H9 (cell line): ENCODE measurements around the gene MRM1. TPM values are rescaled to one million over a fixed set of nuclear protein-coding genes. Genes with fewer than 3 reads are reported as not detected.

Experiments used
- DNase-seq: peaks from one replicate; pipeline ENCODE4 v3.0.0-alpha.2; 2017
- H2AFZ ChIP-seq: one replicate; pipeline ENCODE4 v1.6.1; 2013; ENCODE audit warnings: mild to moderate bottlenecking, low read length, control low read depth, moderate library complexity
- H2AK5ac ChIP-seq: 2 replicates; pipeline ENCODE4 v1.6.1; 2013; ENCODE audit warnings: low read length, control low read depth, mixed read lengths; ENCODE audit not compliant: insufficient read length
- H2BK120ac ChIP-seq: one replicate; pipeline ENCODE4 v1.6.1; 2013; ENCODE audit warnings: low read depth, mild to moderate bottlenecking, low read length, control low read depth, inconsistent platforms; ENCODE audit not compliant: poor library complexity, severe bottlenecking
- H2BK12ac ChIP-seq: 2 replicates; pipeline ENCODE4 v1.6.1; 2013; ENCODE audit warnings: low read length, control low read depth, mixed read lengths, low read depth; ENCODE audit not compliant: insufficient read length
- H2BK15ac ChIP-seq: 2 replicates; pipeline ENCODE4 v1.6.1; 2013; ENCODE audit warnings: low read depth, low read length, control low read depth
- H2BK20ac ChIP-seq: one replicate; pipeline ENCODE4 v1.6.1; 2013; ENCODE audit warnings: low read depth, mild to moderate bottlenecking, low read length, control low read depth, inconsistent platforms; ENCODE audit not compliant: poor library complexity, severe bottlenecking
- H2BK5ac ChIP-seq: 2 replicates; pipeline ENCODE4 v1.6.1; 2013; ENCODE audit warnings: low read length, control low read depth, mixed read lengths; ENCODE audit not compliant: insufficient read length
- H3K14ac ChIP-seq: 2 replicates; pipeline ENCODE4 v1.6.1; 2013; ENCODE audit warnings: low read length, control low read depth; ENCODE audit not compliant: insufficient read depth
- H3K18ac ChIP-seq: 2 replicates; pipeline ENCODE4 v1.6.1; 2013; ENCODE audit warnings: low read depth, mild to moderate bottlenecking, mixed read lengths, low read length, control low read depth; ENCODE audit not compliant: insufficient read length
- H3K23ac ChIP-seq: 2 replicates; pipeline ENCODE4 v1.6.1; 2013; ENCODE audit warnings: low read length, control low read depth, mixed read lengths, low read depth; ENCODE audit not compliant: insufficient read length
- H3K23me2 ChIP-seq: 2 replicates; pipeline ENCODE4 v1.6.1; 2013; ENCODE audit warnings: low read depth, mild to moderate bottlenecking, mixed read lengths, low read length, control low read depth; ENCODE audit not compliant: insufficient read length, poor library complexity, severe bottlenecking
- H3K27ac ChIP-seq: 2 replicates; pipeline ENCODE4 v1.5.1; 2013; ENCODE audit warnings: low read length, control low read depth, mixed read lengths, low read depth; ENCODE audit not compliant: insufficient read length
- H3K27me3 ChIP-seq: 2 replicates; pipeline ENCODE4 v1.6.1; 2013; ENCODE audit warnings: low read length, control low read depth, inconsistent platforms; ENCODE audit not compliant: insufficient read depth
- H3K4ac ChIP-seq: 2 replicates; pipeline ENCODE4 v1.6.1; 2013; ENCODE audit warnings: low read depth, mild to moderate bottlenecking, control low read depth, inconsistent platforms, low read length, moderate library complexity
- H3K4me1 ChIP-seq: 2 replicates; pipeline ENCODE4 v1.6.1; 2013; ENCODE audit warnings: low read length, control low read depth, inconsistent platforms; ENCODE audit not compliant: insufficient read depth
- H3K4me2 ChIP-seq: 2 replicates; pipeline ENCODE4 v1.6.1; 2013; ENCODE audit warnings: low read length, control low read depth, mixed read lengths; ENCODE audit not compliant: insufficient read length, insufficient read depth
- H3K56ac ChIP-seq: 2 replicates; pipeline ENCODE4 v1.6.1; 2013; ENCODE audit warnings: low read depth, mild to moderate bottlenecking, mixed read lengths, low read length, control low read depth; ENCODE audit not compliant: insufficient read length
- H3K79me1 ChIP-seq: 2 replicates; pipeline ENCODE4 v1.6.1; 2013; ENCODE audit warnings: low read depth, mild to moderate bottlenecking, moderate library complexity, low read length, control low read depth, inconsistent platforms; ENCODE audit not compliant: insufficient read depth, poor library complexity, severe bottlenecking
- H3K79me2 ChIP-seq: 2 replicates; pipeline ENCODE4 v1.6.1; 2013; ENCODE audit warnings: low read length, control low read depth, inconsistent platforms; ENCODE audit not compliant: insufficient read depth
- H3K9ac ChIP-seq: 2 replicates; pipeline ENCODE4 v1.6.1; 2013; ENCODE audit warnings: low read length, control low read depth, mixed read lengths; ENCODE audit not compliant: insufficient read length; ENCODE audit errors: extremely low read depth
- H3K9me3 ChIP-seq: one replicate; pipeline ENCODE4 v1.6.1; 2013; ENCODE audit warnings: low read depth, low read length, inconsistent platforms; ENCODE audit not compliant: control insufficient read depth
- H3T11ph ChIP-seq: one replicate; pipeline ENCODE4 v1.6.1; 2013; ENCODE audit warnings: mild to moderate bottlenecking, low read length, control low read depth, inconsistent platforms
- H4K20me1 ChIP-seq: one replicate; pipeline ENCODE4 v1.6.1; 2013; ENCODE audit not compliant: control insufficient read depth, insufficient read length, insufficient read depth
- H4K5ac ChIP-seq: 2 replicates; pipeline ENCODE4 v1.6.1; 2013; ENCODE audit warnings: low read depth, mild to moderate bottlenecking, mixed read lengths, low read length, control low read depth; ENCODE audit not compliant: insufficient read length
- H4K8ac ChIP-seq: replicated peaks from 2 replicates; pipeline ENCODE4 v1.6.1; 2013; ENCODE audit warnings: low read length, control low read depth, mixed read lengths, low read depth; ENCODE audit not compliant: insufficient read length
- H4K91ac ChIP-seq: 2 replicates; pipeline ENCODE4 v1.6.1; 2013; ENCODE audit warnings: low read depth, mild to moderate bottlenecking, moderate library complexity, mixed read lengths, low read length, control low read depth; ENCODE audit not compliant: insufficient read length
- H3K27ac Mint-ChIP-seq, 3 experiments: 2 replicates in 2 of 3; 3 replicates in 1 of 3; pipeline ENCODE4 v1.8.0; 2020 to 2021; ENCODE audit warnings: mixed read lengths in 3 of 3, mild to moderate bottlenecking in 1 of 3, moderate library complexity in 1 of 3
- H3K27me3 Mint-ChIP-seq: 2 replicates; pipeline ENCODE4 v1.8.0; 2021; ENCODE audit warnings: low read depth, mild to moderate bottlenecking, moderate library complexity, mixed read lengths
- H3K36me3 Mint-ChIP-seq, 3 experiments: 2 replicates in 2 of 3; 3 replicates in 1 of 3; pipeline ENCODE4 v1.8.0; 2020 to 2021; ENCODE audit warnings: low read depth in 3 of 3, mixed read lengths in 3 of 3; ENCODE audit not compliant: insufficient read depth in 1 of 3
- H3K4me1 Mint-ChIP-seq, 2 experiments: 2 replicates each; pipeline ENCODE4 v1.8.0; 2020; ENCODE audit warnings: mixed read lengths in 2 of 2
- H3K4me3 Mint-ChIP-seq, 2 experiments: 2 replicates in 1 of 2; 3 replicates in 1 of 2; pipeline ENCODE4 v1.8.0; 2020 to 2021; ENCODE audit warnings: mild to moderate bottlenecking in 2 of 2, mixed read lengths in 2 of 2, moderate library complexity in 1 of 2
- H3K9me3 Mint-ChIP-seq, 2 experiments: 2 replicates in 1 of 2; 3 replicates in 1 of 2; pipeline ENCODE4 v1.8.0; 2020; ENCODE audit warnings: mild to moderate bottlenecking in 2 of 2, mixed read lengths in 2 of 2, moderate library complexity in 1 of 2
- CTCF ChIP-seq: fragments of 200-600 bp; sonication (generic); conservative IDR thresholded peaks from 3 replicates; pipeline ENCODE4 v1.8.0; 2021; ENCODE audit warnings: antibody characterized with exemption, mild to moderate bottlenecking
- WGBS: extraction: QIAGEN DNeasy Blood & Tissue Kit; methylation state at CpG from one replicate; pipeline ENCODE4 v1.1.7; 2013; ENCODE audit warnings: missing lambda C conversion rate, low lambda C conversion rate, mixed read lengths; ENCODE audit not compliant: insufficient read length; ENCODE audit errors: extremely low coverage; 5-methylcytosine and 5-hydroxymethylcytosine counted together
- total RNA-seq: library from RNA; stranded (reverse); gene quantifications from 2 replicates; pipeline ENCODE4 v1.2.1, GENCODE V29; 2021

The MRM1 gene
- total RNA-seq, 1 experiment from 2014 or later: 10.3 TPM

DNA sequence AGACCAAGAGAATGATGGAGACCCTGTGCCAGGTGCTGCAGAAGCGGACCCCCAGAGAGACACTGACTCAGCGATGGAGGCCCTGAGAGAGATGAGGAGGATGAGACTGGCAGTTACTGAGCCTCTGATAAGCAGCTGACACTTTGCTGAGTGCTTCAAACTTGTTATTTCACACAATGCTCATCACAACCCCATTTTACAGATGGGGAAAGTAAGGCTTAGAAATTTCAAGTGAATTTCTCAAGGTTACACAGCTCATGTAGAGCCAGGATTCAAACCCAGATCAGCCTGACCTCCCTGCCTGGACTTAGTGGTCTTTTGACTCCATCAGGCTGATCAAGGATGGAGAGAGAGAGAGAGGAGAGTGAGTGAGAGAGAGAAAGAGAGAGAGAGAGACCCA lies 27.2 kb downstream of the MRM1 start:
- Histone ChIP-seq H3T11ph (no peak overlapping the region), H4K91ac (no peak overlapping the region), H2AK5ac (no peak overlapping the region), H3K18ac (no peak overlapping the region), H4K20me1 (no peaks in the 10 kb centered on the region), H2BK15ac (no peak overlapping the region), H3K9ac (no peak overlapping the region), H3K9me3 (no peaks in the 10 kb centered on the region), H3K23me2 (no peaks in the 10 kb centered on the region), H3K79me1 (no peaks in the 10 kb centered on the region), H3K23ac (no peak overlapping the region), H3K27ac (no peak overlapping the region), H2BK5ac (no peak overlapping the region), H3K14ac (no peak overlapping the region), H3K56ac (no peak overlapping the region), H4K8ac (no peak overlapping the region), H3K4me1 (peaks cover 6% of the 10 kb centered on the region; the same call in 1 of the 2 replicates), H2AFZ (no peak overlapping the region), H3K27me3 (no peaks in the 10 kb centered on the region), H4K5ac (no peak overlapping the region), H2BK120ac (no peak overlapping the region), H2BK20ac (no peak overlapping the region), H3K4me2 (no peak overlapping the region), H3K79me2 (no peaks in the 10 kb centered on the region), H3K4ac (no peak overlapping the region), H2BK12ac (no peak overlapping the region)
- no CpG with 5 or more reads among the region's 2 CpGs for WGBS
- Mint-ChIP-seq H3K4me3 (no peak overlapping the region), H3K27ac (no peak overlapping the region), H3K9me3 (no peaks in the 10 kb centered on the region), H3K36me3 (no peaks in the 10 kb centered on the region; a peak in 1 of 7 replicates), H3K27me3 (peaks cover 34% of the 10 kb centered on the region), H3K4me1 (peaks cover 21 to 55% of the 10 kb centered on the region in 2 experiments)
- TF ChIP-seq CTCF: no peak
- DNase-seq: no peak
